Measurements from ENCODE around the gene ZFPL1. TPM values are rescaled to one million over a fixed set of nuclear protein-coding genes. Genes with fewer than 3 reads are reported as not detected.

The ZFPL1 gene
- total RNA-seq, 2 experiments from 2014 or later = 38.4 to 43.9 TPM

DNA sequence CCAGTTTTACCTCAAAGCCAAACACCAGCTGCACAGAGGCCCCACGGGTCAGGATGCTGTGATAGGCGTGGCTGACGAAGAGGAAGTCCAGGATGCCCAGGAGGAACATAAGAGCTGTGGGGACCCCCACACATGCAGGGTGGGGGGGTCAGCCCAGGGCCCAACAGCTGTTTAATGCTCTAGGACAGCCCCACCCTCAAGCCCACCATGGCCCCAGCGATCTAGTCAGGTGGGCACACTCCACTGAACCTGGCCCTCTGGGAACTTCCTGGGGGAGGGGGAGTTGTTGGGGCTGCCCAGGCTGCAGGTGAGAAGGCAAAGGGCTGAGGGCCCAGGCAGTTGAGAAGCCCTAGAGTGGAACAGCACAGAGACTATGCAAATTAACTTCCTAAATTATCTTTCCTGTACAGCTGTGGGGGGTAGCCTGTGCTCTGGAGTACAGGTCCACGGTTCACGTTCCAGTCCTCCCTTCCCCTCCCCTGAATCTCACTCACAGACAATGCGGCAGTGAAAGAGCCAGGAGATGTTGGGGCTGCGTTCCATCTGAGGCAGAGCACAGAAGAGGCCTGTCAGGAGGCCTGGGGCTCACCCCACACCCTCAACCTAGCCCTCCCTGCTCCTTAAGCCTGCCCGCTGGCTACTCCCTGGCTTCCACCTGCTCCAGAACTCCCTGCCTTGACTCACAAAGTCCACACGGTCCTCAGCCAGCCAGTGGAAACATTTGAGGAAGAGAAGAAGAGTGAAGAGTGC, 48.4 kb downstream of the ZFPL1 start:
- Histone ChIP-seq H3K27ac (ENCODE audit: low read depth, low read length, poor library complexity, severe bottlenecking) (peak overlapping the region; percentile 98), H3K4me3 (ENCODE audit: low read depth, low read length, poor library complexity, severe bottlenecking) (peak overlapping the region; percentile 98), H3K4me2 (ENCODE audit: low read length) (peak overlapping the region; percentile 99), H3K36me3 (ENCODE audit: insufficient read depth, low read length) (peaks cover 66% of the 10 kb centered on the region), H3K79me2 (ENCODE audit: insufficient read depth, low read depth, low read length) (peaks cover 56% of the 10 kb centered on the region), H2AFZ (ENCODE audit: low read length) (no peak overlapping the region), H3K4me1 (ENCODE audit: insufficient read depth, low read length, poor library complexity, severe bottlenecking) (peaks cover 56% of the 10 kb centered on the region), H3K9me3 (ENCODE audit: low read length) (no peaks in the 10 kb centered on the region), H3K9me2 (ENCODE audit: insufficient read depth, low read length) (no peaks in the 10 kb centered on the region), H4K20me1 (ENCODE audit: insufficient read depth, low read length) (no peaks in the 10 kb centered on the region)
- no TSS peak for BruUV-seq (replicated peaks)
- CTCF ChIA-PET (ENCODE audit: unreplicated experiment) = interaction anchor here (0.9 kb wide), 1 partner anchor 283 kb away, joined by 5 read pairs; no protein-coding TSS in a partner anchor
- TF ChIP-seq, protein P1, sequence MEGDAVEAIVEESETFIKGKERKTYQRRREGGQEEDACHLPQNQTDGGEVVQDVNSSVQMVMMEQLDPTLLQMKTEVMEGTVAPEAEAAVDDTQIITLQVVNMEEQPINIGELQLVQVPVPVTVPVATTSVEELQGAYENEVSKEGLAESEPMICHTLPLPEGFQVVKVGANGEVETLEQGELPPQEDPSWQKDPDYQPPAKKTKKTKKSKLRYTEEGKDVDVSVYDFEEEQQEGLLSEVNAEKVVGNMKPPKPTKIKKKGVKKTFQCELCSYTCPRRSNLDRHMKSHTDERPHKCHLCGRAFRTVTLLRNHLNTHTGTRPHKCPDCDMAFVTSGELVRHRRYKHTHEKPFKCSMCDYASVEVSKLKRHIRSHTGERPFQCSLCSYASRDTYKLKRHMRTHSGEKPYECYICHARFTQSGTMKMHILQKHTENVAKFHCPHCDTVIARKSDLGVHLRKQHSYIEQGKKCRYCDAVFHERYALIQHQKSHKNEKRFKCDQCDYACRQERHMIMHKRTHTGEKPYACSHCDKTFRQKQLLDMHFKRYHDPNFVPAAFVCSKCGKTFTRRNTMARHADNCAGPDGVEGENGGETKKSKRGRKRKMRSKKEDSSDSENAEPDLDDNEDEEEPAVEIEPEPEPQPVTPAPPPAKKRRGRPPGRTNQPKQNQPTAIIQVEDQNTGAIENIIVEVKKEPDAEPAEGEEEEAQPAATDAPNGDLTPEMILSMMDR (conservative IDR thresholded peaks at IDR 0.05; ENCODE audit: low read length) = no peak
- TF ChIP-seq EZH2phosphoT487 (IDR thresholded peaks at IDR 0.05; ENCODE audit: borderline replicate concordance, low read depth, low read length) = no peak
- intact Hi-C loops (cut with micrococcal nuclease; ENCODE audit: unreplicated experiment) = loop anchor here (1.0 to 5.0 kb wide), 5 partner anchors 10 to 280 kb away; partner anchors contain the start of genes CAPN1, FAU, MRPL49 and ZNHIT2
- DNase-seq (ENCODE audit: low spot score) = peak; percentile 98
- POLR2A ChIA-PET = interaction anchor here (0.6 to 6.1 kb wide), 10 partner anchors 11 to 62 kb away, joined by 3 to 47 read pairs (median 5); partner anchors contain the start of genes CAPN1, FAU, MRPL49 and TM7SF2

DNA sequence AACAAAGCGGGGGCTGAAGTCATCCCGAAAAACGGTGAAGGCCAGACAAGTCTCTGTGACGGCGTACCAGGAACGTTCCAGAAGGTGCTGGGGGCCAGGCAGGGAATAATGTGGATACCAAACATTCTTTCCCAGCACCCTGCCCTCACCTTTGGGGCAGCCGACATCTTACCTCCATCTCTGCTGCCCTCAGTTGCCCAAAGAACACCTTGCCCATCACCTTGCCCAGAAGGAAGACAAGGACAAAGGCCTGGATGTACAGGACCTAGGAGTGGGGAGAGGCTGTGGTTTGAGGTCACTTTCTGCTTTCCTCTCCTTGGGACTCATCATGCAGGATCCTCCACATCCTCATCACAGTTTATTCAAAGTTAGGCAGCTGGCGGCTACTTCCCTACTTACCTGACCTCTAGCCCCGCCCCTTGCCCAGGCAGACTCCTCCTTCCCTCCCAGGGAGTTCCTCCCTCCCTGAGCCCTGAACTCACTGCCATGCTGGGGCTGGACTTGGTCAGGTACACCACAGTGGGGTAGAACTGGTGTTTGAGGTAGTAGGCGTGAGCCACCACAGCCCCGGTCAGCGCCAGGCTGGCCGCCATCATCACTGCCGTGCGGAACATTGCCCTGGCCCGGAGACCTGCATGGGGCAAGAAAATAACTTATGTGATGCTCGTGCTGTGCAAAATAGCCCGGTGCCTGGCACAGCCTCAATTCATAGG, 49.1 kb downstream of the ZFPL1 start:
- Histone ChIP-seq H3K9me2 (ENCODE audit: insufficient read depth, low read length) (no peaks in the 10 kb centered on the region), H3K4me2 (ENCODE audit: low read length) (peak overlapping the region; percentile 99), H4K20me1 (ENCODE audit: insufficient read depth, low read length) (no peaks in the 10 kb centered on the region), H3K9me3 (ENCODE audit: low read length) (no peaks in the 10 kb centered on the region), H3K27ac (ENCODE audit: low read depth, low read length, poor library complexity, severe bottlenecking) (peak overlapping the region; percentile 98), H3K4me3 (ENCODE audit: low read depth, low read length, poor library complexity, severe bottlenecking) (peak overlapping the region; percentile 98), H3K36me3 (ENCODE audit: insufficient read depth, low read length) (peaks cover 58% of the 10 kb centered on the region), H2AFZ (ENCODE audit: low read length) (no peak overlapping the region), H3K79me2 (ENCODE audit: insufficient read depth, low read depth, low read length) (peaks cover 56% of the 10 kb centered on the region), H3K4me1 (ENCODE audit: insufficient read depth, low read length, poor library complexity, severe bottlenecking) (peaks cover 55% of the 10 kb centered on the region)
- ChIA-PET POLR2A (interaction anchor here (0.6 to 6.1 kb wide), 6 partner anchors 11 to 285 kb away, joined by 3 to 47 read pairs (median 4); partner anchors contain the start of genes FAU, MRPL49, SPDYC and TM7SF2), CTCF (ENCODE audit: unreplicated experiment) (no interaction called here)
- TF ChIP-seq EZH2phosphoT487 (IDR thresholded peaks at IDR 0.05; ENCODE audit: borderline replicate concordance, low read depth, low read length) = no peak
- TF ChIP-seq, protein P1 (conservative IDR thresholded peaks at IDR 0.05; ENCODE audit: low read length) = no peak
- TSS peak; percentile 95 for BruUV-seq (replicated peaks)
- intact Hi-C loops (cut with micrococcal nuclease; ENCODE audit: unreplicated experiment) = loop anchor here (1.0 to 5.0 kb wide), 5 partner anchors 11 to 281 kb away; partner anchors contain the start of genes CAPN1, FAU, MRPL49 and ZNHIT2
- peak; percentile 91 for DNase-seq (ENCODE audit: low spot score)
